ENCODE data around the gene TTC32.
A peak's percentile ranks its signal among the peaks of the same experiment; 100 is the strongest.

Gene TTC32

DNA sequence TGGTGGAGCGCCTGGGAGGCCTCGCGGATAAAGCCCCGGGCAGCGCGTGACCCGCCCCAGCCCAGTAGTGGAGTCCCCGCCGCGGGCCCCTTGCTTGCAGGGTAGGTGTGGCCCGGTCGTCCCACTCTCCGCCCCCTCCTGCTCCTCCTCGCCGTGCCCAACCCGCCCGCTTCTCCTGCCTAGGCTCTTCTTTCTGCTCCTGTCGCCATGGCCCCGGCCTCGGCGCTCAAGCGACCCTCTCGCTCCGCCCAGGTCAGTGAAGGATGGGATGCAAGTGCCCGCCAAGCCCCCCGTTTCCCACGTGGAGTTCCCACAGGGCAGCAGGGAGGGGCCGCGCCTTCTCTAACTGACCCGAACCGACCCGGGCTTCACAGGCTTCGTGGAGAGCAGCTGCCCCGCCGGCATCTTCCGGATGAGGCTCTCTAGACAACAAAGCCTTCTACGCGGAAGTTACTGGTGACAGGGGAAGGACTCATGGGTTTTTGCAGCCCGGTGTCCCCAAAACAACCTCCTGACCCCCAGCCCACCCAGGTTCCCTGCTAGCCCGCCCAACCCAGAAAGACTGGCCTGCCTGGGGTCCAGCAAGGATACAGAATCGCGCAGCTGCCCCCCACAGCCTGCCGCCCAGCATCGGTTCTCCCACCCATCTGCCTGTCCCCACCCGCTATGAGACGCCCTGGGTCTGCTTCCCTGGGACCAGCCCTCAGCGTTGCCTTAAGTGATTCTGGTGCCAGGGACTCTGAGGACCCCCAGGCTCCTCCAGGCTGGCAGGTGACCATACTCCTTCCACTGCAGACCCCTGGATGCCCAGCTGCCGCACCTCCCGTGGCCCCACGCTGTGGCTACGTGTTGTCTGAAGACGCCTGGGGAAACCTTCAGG lies 32.8 kb downstream of the TTC32 start:
- TF ChIP-seq, protein P1, sequence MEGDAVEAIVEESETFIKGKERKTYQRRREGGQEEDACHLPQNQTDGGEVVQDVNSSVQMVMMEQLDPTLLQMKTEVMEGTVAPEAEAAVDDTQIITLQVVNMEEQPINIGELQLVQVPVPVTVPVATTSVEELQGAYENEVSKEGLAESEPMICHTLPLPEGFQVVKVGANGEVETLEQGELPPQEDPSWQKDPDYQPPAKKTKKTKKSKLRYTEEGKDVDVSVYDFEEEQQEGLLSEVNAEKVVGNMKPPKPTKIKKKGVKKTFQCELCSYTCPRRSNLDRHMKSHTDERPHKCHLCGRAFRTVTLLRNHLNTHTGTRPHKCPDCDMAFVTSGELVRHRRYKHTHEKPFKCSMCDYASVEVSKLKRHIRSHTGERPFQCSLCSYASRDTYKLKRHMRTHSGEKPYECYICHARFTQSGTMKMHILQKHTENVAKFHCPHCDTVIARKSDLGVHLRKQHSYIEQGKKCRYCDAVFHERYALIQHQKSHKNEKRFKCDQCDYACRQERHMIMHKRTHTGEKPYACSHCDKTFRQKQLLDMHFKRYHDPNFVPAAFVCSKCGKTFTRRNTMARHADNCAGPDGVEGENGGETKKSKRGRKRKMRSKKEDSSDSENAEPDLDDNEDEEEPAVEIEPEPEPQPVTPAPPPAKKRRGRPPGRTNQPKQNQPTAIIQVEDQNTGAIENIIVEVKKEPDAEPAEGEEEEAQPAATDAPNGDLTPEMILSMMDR (IDR thresholded peaks at IDR 0.05; ENCODE audit: low read depth, low read length, missing control alignments), result no peak
- DNase-seq (ENCODE audit: extremely low read depth, low read depth), result no peak

DNA sequence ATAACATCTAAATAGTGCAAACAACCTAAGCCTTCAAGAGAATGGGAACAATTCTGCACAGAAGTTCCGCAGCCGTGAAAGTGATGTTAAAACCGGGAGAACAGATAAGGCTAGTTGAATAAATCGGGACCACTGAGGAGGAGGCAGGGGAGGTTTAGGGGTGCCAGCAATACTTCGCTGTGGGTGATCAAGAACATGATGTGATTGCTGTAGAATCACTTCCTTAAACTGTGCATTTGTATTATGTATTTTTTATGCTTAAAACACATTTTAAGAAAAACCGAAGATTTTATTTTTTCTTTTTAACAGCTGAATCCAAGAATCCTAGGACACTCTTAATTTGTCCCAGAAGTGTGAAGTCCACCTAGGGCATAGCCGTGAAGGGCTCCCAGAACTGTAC lies 33.6 kb downstream of the TTC32 start:
- H3K4me3 ChIP-seq (replicated peaks; ENCODE audit: low read depth, low read length), result peak overlapping the region; percentile 38
- TF ChIP-seq, protein P1 (IDR thresholded peaks at IDR 0.05; ENCODE audit: low read depth, low read length, missing control alignments), result no peak
- DNase-seq (ENCODE audit: extremely low read depth, low read depth), result no peak

More for the DNA sequence above, 32.8 kb downstream of the TTC32 start:
- H3K4me3 ChIP-seq (replicated peaks; ENCODE audit: low read depth, low read length), result peak overlapping the region; percentile 38

DNA sequence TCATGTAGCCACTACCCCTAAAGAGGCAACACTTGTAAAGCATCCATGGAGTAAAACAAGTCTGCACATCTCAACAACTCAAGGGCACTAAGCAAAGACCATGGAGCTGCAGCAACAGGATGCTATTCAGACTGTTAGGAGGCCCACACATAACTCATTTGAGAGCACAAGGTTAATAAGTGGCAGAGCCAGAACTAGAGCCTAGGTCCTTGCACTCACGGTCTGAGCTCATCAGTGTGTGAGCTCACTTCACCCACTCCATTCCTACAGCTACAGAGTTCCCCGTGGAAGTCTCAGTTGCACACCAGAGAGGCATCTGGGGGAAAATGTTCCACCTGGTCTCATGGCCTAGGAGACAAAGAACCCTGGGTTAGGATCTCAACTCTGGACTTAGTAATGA lies 35.0 kb downstream of the TTC32 start:
- no peak for DNase-seq (ENCODE audit: extremely low read depth, low read depth)
- TF ChIP-seq, protein P1 (IDR thresholded peaks at IDR 0.05; ENCODE audit: low read depth, low read length, missing control alignments), result no peak
- H3K4me3 ChIP-seq (replicated peaks; ENCODE audit: low read depth, low read length), result no peak overlapping the region

DNA sequence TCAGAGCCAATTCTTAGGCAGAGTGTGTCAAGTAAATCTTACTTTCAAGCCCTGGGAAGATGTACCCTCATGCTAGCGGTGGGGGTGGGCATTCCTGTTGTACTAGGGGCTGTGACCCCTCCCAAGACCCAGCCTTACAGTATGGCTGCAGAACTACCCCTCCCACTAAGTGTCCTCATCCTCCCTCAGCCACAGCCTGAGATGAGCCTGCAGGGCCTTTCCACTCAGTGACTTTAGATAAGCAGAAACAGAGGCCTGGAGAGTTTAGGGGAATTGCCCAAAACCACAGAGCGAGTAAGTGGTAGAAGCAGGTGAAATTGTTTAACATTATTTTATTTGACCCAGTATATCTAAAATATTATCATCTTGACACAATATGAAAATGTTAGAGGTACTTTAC lies 36.6 kb downstream of the TTC32 start:
- DNase-seq (ENCODE audit: extremely low read depth, low read depth), result no peak
- H3K4me3 ChIP-seq (replicated peaks; ENCODE audit: low read depth, low read length), result no peak overlapping the region
- TF ChIP-seq, protein P1 (IDR thresholded peaks at IDR 0.05; ENCODE audit: low read depth, low read length, missing control alignments), result no peak

DNA sequence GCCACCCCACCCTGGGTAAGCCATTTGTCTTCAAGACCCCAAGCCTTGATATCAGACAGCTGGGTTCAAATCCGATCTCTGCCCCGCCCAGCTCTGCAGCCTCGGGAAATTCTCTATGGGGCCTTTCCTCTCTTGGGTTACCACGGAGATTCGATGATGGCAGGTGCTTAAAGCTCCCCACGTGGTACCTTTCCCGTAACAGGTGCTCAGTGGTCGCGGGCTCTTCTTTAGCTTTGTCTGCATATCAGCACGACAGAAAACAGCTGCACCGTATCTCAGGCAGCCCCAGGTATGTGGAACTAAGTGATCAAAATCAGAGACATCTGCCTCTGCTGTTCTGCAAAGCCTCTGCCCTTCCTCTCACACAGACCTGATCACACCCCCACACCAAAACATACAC lies 37.4 kb downstream of the TTC32 start:
- no peak overlapping the region for H3K4me3 ChIP-seq (replicated peaks; ENCODE audit: low read depth, low read length)
- no peak for DNase-seq (ENCODE audit: extremely low read depth, low read depth)
- TF ChIP-seq, protein P1 (IDR thresholded peaks at IDR 0.05; ENCODE audit: low read depth, low read length, missing control alignments), result no peak

DNA sequence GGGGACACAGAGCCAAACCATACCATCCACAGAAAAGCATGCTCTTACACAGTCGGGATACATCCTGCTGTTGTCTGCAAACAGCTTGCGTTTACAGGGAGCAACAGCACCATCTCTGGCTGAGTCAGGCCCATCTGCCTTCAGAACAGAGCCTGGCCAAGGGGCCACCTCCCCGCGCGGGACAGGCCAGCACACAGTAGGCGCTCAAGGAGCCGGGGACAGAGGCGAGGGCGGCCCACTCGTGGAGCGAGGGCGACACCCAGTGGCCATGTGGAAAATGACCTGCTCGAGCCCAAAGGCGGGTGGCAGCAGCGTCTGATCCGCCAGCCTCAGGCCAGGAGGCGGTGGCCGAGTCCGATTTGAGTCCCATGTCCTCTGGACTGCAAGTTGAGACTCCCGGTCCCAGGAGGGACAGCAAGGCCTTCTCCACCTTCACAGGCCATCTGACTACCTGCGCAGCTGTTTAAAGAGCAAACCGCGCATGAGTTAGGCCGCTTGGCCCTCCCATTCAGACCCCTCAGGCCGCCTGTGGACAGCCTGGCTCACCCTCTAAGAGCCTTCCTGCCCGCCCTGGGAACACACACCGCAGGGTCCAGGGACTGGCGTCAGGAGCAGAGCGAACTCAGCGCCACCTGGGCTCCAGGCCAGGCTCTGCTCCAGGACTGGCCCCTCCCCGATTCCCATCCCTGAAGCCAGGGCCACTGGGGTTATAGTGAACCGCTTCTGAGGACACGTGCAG lies 38.3 kb downstream of the TTC32 start:
- TF ChIP-seq, protein P1 (IDR thresholded peaks at IDR 0.05; ENCODE audit: low read depth, low read length, missing control alignments), result peak; percentile 76
- DNase-seq (ENCODE audit: extremely low read depth, low read depth), result no peak
- H3K4me3 ChIP-seq (replicated peaks; ENCODE audit: low read depth, low read length), result no peak overlapping the region

Measured in HFF-Myc (cell line).